ENCODE results near the gene MYBPC3.

The MYBPC3 gene

DNA sequence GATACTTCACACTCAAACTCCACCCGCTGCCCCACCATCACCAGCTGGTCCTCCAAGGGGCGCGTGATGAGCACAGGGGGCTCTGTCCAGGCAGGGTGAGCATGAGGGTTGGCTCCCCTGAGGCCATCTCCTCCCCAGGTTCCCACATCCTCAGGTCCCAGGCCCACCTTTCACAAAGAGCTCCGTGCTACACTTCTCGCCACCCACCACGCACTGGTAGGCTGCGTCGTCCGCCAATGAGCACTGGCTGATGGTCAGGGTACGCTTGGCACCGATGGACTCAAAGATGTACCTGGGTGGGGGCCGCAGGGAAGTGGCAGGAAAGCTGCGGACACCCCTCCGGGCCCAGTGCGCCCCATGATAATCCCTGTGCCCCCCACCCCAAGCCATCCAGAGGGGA is 9.6 kb downstream of the MYBPC3 start:
- TF ChIP-seq, protein P1, sequence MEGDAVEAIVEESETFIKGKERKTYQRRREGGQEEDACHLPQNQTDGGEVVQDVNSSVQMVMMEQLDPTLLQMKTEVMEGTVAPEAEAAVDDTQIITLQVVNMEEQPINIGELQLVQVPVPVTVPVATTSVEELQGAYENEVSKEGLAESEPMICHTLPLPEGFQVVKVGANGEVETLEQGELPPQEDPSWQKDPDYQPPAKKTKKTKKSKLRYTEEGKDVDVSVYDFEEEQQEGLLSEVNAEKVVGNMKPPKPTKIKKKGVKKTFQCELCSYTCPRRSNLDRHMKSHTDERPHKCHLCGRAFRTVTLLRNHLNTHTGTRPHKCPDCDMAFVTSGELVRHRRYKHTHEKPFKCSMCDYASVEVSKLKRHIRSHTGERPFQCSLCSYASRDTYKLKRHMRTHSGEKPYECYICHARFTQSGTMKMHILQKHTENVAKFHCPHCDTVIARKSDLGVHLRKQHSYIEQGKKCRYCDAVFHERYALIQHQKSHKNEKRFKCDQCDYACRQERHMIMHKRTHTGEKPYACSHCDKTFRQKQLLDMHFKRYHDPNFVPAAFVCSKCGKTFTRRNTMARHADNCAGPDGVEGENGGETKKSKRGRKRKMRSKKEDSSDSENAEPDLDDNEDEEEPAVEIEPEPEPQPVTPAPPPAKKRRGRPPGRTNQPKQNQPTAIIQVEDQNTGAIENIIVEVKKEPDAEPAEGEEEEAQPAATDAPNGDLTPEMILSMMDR (IDR thresholded peaks at IDR 0.05; ENCODE audit: insufficient read depth, low read length, poor library complexity, severe bottlenecking), result no peak
- Histone ChIP-seq H3K4me3 (replicated peaks; ENCODE audit: low read depth, low read length) (no peak overlapping the region), H3K36me3 (ENCODE audit: control insufficient read depth, insufficient read depth, low read length) (no peaks in the 10 kb centered on the region), H3K27me3 (replicated peaks; ENCODE audit: control insufficient read depth, insufficient read depth, low read length) (no peaks in the 10 kb centered on the region)
- no peak for DNase-seq (ENCODE audit: extremely low read depth, insufficient read length)

DNA sequence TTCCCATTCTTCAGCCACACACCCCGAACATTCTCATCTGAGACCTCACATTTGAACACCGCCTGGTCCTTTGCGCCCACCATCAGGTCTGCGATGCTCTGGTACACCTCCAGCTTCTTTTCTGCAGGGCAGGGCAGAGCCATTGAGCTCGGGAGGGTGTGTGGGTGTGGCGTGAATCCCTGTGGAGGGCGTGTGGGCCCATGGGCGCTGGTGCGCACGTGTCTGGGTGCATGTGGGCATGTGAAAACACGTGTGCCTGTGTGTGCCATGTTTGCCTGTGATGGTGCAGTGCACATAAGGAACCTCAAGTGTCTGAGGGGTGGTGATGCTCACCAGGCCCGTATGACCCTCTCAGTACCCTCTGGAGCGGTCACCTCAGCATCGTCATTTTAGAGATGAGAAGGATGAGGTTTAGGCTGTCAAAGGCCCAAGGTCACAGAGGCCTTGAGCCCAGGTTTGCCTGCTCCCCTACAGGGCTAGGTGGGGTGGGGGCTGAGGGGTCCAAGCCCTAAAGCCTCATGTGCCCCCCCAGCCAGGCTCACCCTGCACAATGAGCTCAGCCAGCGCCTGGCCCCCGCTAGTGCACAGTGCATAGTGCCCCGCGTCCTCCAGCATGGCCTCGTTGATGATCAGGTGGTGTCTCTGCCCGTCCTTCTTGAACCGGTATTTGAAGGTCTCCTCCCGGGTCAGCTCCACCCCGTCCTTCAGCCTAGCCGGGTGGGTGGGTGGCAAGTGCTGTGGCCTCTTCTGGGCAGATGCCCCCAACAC is 10.3 kb downstream of the MYBPC3 start:
- no peaks in the 10 kb centered on the region for H3K27me3 ChIP-seq (replicated peaks; ENCODE audit: control insufficient read depth, insufficient read depth, low read length)
- H3K36me3 ChIP-seq (ENCODE audit: control insufficient read depth, insufficient read depth, low read length), result no peaks in the 10 kb centered on the region
- no peak overlapping the region for H3K4me3 ChIP-seq (replicated peaks; ENCODE audit: low read depth, low read length)
- DNase-seq (ENCODE audit: extremely low read depth, insufficient read length), result no peak
- TF ChIP-seq, protein P1 (IDR thresholded peaks at IDR 0.05; ENCODE audit: insufficient read depth, low read length, poor library complexity, severe bottlenecking), result no peak

DNA sequence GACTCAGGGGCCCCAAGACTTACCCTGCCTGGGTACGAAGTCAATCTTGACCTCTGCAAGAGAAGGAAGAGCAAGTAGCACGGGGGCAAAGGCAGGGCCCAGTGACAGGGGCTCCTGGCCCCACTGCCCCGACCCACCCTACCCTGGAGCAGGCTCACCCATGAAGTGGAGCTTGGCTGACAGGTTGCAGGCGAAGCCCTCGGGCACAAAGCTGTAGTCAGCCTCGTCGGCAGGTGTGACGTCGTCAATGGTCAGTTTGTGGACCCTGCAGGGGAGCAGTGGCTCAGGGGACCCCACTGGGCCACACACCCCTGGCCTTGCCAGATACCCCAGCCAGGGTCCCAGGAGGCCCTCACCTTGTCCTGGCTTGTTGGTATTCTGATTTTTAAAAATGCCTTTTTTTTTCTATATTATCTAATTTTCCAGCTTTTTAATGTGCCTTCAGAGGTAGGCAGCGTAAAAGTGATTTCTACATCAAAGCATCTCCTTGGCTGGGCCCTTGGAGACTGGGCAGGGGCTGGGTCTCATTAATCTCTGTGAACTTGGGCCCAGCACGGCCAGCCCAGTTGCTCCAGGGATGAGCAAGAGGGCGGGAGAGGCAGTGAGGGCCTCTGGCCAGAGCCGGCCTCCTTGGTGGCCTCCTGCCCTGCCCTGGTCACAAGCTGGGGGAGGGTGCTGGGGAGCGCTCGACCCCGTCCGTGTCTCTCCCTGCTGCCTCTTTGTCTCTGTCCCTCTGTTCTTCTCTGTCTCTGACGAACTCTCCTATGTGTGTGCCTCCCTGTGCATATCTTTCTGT is 11.3 kb downstream of the MYBPC3 start:
- Histone ChIP-seq H3K4me3 (replicated peaks; ENCODE audit: low read depth, low read length) (no peak overlapping the region), H3K27me3 (replicated peaks; ENCODE audit: control insufficient read depth, insufficient read depth, low read length) (no peaks in the 10 kb centered on the region), H3K36me3 (ENCODE audit: control insufficient read depth, insufficient read depth, low read length) (no peaks in the 10 kb centered on the region)
- TF ChIP-seq, protein P1 (IDR thresholded peaks at IDR 0.05; ENCODE audit: insufficient read depth, low read length, poor library complexity, severe bottlenecking), result no peak
- no peak for DNase-seq (ENCODE audit: extremely low read depth, insufficient read length)

DNA sequence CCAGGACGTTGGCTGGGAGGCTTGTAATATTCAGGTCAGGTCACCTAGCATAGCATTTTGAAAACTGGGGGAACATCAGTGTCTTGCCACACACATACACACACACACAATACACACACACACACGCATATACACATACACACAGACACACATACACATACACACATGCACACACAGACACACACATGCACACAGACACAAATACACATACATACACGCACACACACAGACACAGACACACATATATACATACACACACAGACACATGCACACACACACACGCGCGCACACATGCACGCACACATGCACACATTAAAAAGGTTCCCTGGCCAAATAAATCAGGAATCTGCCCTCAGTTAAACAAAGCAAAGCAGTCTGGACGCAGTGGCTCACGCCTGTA is 12.5 kb downstream of the MYBPC3 start:
- Histone ChIP-seq H3K4me3 (replicated peaks; ENCODE audit: low read depth, low read length) (no peak overlapping the region), H3K36me3 (ENCODE audit: control insufficient read depth, insufficient read depth, low read length) (no peaks in the 10 kb centered on the region), H3K27me3 (replicated peaks; ENCODE audit: control insufficient read depth, insufficient read depth, low read length) (no peaks in the 10 kb centered on the region)
- TF ChIP-seq, protein P1 (IDR thresholded peaks at IDR 0.05; ENCODE audit: insufficient read depth, low read length, poor library complexity, severe bottlenecking), result no peak
- no peak for DNase-seq (ENCODE audit: extremely low read depth, insufficient read length)

DNA sequence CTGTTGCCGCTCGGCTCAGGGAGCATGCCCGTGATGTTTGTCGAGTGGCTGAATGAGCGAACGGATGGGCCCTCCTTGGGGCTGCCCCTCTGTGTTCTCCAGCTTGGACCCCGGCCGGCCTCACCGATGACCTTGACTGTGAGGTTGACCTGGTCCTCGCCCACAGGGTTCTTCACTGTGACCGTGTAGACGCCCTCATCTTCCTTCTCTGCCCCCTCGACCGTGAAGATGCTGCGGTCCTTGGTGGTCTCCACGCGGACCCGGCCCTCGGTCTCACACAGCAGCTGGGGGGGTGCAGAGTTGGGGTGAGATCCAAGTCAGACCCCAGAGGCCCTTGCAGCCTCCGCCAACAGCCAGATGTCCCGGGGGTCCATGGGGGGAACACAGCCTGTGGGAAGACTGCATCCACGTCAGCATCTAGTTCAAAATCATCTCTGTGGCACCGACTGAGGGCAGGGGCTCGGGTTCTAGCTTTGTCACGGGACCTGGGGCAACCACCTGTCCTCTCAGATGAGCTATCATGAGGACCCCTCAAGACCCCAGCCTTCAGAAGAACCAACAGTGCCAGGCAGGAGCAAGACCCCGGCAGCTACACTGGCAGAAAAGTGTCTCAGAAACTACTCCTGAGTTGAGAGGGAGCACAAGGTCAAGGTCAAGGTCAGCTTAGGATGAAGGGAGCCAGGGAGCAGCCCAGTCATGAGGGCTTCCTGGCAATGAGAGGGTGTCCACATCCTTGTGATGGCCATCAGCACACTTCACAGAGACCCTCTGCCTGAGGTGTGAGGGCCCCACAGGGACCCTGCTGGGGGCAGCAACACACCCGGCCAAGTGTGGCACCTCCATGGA is 13.9 kb downstream of the MYBPC3 start:
- TF ChIP-seq, protein P1 (IDR thresholded peaks at IDR 0.05; ENCODE audit: insufficient read depth, low read length, poor library complexity, severe bottlenecking), result no peak
- Histone ChIP-seq H3K27me3 (replicated peaks; ENCODE audit: control insufficient read depth, insufficient read depth, low read length) (no peaks in the 10 kb centered on the region), H3K4me3 (replicated peaks; ENCODE audit: low read depth, low read length) (no peak overlapping the region), H3K36me3 (ENCODE audit: control insufficient read depth, insufficient read depth, low read length) (no peaks in the 10 kb centered on the region)
- DNase-seq (ENCODE audit: extremely low read depth, insufficient read length), result no peak
